ENCODE results near the gene ZSCAN5B.

The ZSCAN5B gene

GRCh38 chr19:56142897-56143434 is 54.6 kb downstream of the ZSCAN5B start:
- no peak for DNase-seq (ENCODE audit: insufficient read length, low spot score)
- FAIRE-seq: no peak
- TF ChIP-seq CTCF (IDR thresholded peaks at IDR 0.05; ENCODE audit: insufficient read depth, missing control alignments): no peak

- DNase-seq (ENCODE audit: insufficient read length, low spot score) (no peak), FAIRE-seq (no peak)
- TF ChIP-seq CTCF (IDR thresholded peaks at IDR 0.05; ENCODE audit: insufficient read depth, missing control alignments): no peak
Observed at GRCh38 chr19:56142087-56142787, 55.3 kb downstream of the ZSCAN5B start.

- no peak for TF ChIP-seq CTCF (IDR thresholded peaks at IDR 0.05; ENCODE audit: insufficient read depth, missing control alignments)
- DNase-seq (ENCODE audit: insufficient read length, low spot score) (no peak), FAIRE-seq (no peak)
Observed at GRCh38 chr19:56141417-56141993, 56.1 kb downstream of the ZSCAN5B start.

GRCh38 chr19:56140583-56141416 is 56.8 kb downstream of the ZSCAN5B start, which contains the start of gene ZNF444:
TSS of gene ZNF444 (plus strand) at chr19:56141287. CDS start at chr19:56146912, 5,625 bp downstream.
- FAIRE-seq: no peak
- peak; percentile 97 for DNase-seq (ENCODE audit: insufficient read length, low spot score)
- TF ChIP-seq CTCF (IDR thresholded peaks at IDR 0.05; ENCODE audit: insufficient read depth, missing control alignments): no peak

GRCh38 chr19:56139847-56140582 is 57.6 kb downstream of the ZSCAN5B start:
- no peak for FAIRE-seq
- no peak for DNase-seq (ENCODE audit: insufficient read length, low spot score)
- TF ChIP-seq CTCF (IDR thresholded peaks at IDR 0.05; ENCODE audit: insufficient read depth, missing control alignments): no peak

All from D721Med (cell line).